Measurements from ENCODE around the gene ROPN1B.

ROPN1B gene

GRCh38 chr3:126031981-126032471 lies 63.0 kb downstream of the ROPN1B start:
- no peak for DNase-seq (ENCODE audit: low spot score)
